22Rv1 (cell line): Measurements from ENCODE around the gene NUTM2A.
"Not testable (repeated sequence)": the region's sequence is repeated elsewhere in the genome, so short reads cannot be mapped to it uniquely, and the experiment has no call there.

ENCODE experiments used
- ZFX ChIP-seq: fragments of 450-650 bp; IDR thresholded peaks from 2 replicates; pipeline ENCODE4 v1.6.1; 2017; ENCODE audit warnings: antibody characterized with exemption, borderline replicate concordance
- TF ChIP-seq, protein P1 (sequence below): fragments of 450-650 bp; IDR thresholded peaks from 2 replicates; pipeline ENCODE4 v1.5.1; 2017; ENCODE audit warnings: mild to moderate bottlenecking

- TF ChIP-seq, protein P1, sequence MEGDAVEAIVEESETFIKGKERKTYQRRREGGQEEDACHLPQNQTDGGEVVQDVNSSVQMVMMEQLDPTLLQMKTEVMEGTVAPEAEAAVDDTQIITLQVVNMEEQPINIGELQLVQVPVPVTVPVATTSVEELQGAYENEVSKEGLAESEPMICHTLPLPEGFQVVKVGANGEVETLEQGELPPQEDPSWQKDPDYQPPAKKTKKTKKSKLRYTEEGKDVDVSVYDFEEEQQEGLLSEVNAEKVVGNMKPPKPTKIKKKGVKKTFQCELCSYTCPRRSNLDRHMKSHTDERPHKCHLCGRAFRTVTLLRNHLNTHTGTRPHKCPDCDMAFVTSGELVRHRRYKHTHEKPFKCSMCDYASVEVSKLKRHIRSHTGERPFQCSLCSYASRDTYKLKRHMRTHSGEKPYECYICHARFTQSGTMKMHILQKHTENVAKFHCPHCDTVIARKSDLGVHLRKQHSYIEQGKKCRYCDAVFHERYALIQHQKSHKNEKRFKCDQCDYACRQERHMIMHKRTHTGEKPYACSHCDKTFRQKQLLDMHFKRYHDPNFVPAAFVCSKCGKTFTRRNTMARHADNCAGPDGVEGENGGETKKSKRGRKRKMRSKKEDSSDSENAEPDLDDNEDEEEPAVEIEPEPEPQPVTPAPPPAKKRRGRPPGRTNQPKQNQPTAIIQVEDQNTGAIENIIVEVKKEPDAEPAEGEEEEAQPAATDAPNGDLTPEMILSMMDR, result not testable (repeated sequence)
- not testable (repeated sequence) for TF ChIP-seq ZFX
These were observed 23.6 kb downstream of the NUTM2A start for GRCh38 chr10:87248818-87249353.
